KOPT-K1 (cell line): Measurements from ENCODE around the gene LORICRIN.

Source experiments
- H3K27ac ChIP-seq: fragments of 200-600 bp; sonication (generic); 2 replicates; pipeline ENCODE4 v1.5.1; 2016; ENCODE audit warnings: antibody characterized with exemption, mild to moderate bottlenecking, low read depth, low read length; ENCODE audit not compliant: poor library complexity, severe bottlenecking
- H3K36me3 ChIP-seq: fragments of 200-600 bp; sonication (generic); 2 replicates; pipeline ENCODE4 v1.5.1; 2017; ENCODE audit warnings: antibody characterized with exemption, mild to moderate bottlenecking, low read length, moderate library complexity; ENCODE audit not compliant: insufficient read depth
- H3K9me3 ChIP-seq: fragments of 200-600 bp; sonication (generic); 2 replicates; pipeline ENCODE4 v1.5.1; 2017; ENCODE audit warnings: antibody characterized with exemption, low read length, mild to moderate bottlenecking; ENCODE audit not compliant: insufficient read depth, poor library complexity, severe bottlenecking

LORICRIN gene

GRCh38 chr1:153233448-153233847, 26.0 kb upstream of the LORICRIN start:
- Histone ChIP-seq H3K9me3 (no peaks in the 10 kb centered on the region), H3K36me3 (no peaks in the 10 kb centered on the region), H3K27ac (no peak overlapping the region)

GRCh38 chr1:153238527-153238926, 21.0 kb upstream of the LORICRIN start:
- Histone ChIP-seq H3K9me3 (no peaks in the 10 kb centered on the region), H3K36me3 (no peaks in the 10 kb centered on the region)

GRCh38 chr1:153242160-153242559, 17.3 kb upstream of the LORICRIN start:
- Histone ChIP-seq H3K9me3 (no peaks in the 10 kb centered on the region), H3K27ac (no peak overlapping the region), H3K36me3 (no peaks in the 10 kb centered on the region)

More at GRCh38 chr1:153238527-153238926, 21.0 kb upstream of the LORICRIN start:
- H3K27ac ChIP-seq: no peak overlapping the region

- H3K9me3 ChIP-seq: no peaks in the 10 kb centered on the region
- no peaks in the 10 kb centered on the region for H3K36me3 ChIP-seq
- H3K27ac ChIP-seq: no peak overlapping the region
Measured at GRCh38 chr1:153245466-153245865, 14.0 kb upstream of the LORICRIN start.

GRCh38 chr1:153246018-153246417, 13.5 kb upstream of the LORICRIN start:
- no peak overlapping the region for H3K27ac ChIP-seq
- H3K36me3 ChIP-seq: no peaks in the 10 kb centered on the region
- H3K9me3 ChIP-seq: no peaks in the 10 kb centered on the region

GRCh38 chr1:153246825-153247224, 12.7 kb upstream of the LORICRIN start:
- H3K36me3 ChIP-seq: no peaks in the 10 kb centered on the region
- no peaks in the 10 kb centered on the region for H3K9me3 ChIP-seq
- H3K27ac ChIP-seq: no peak overlapping the region

GRCh38 chr1:153248176-153248879, 11.2 kb upstream of the LORICRIN start:
- no peaks in the 10 kb centered on the region for H3K9me3 ChIP-seq
- H3K36me3 ChIP-seq: no peaks in the 10 kb centered on the region
- H3K27ac ChIP-seq: no peak overlapping the region

GRCh38 chr1:153250166-153250565, 9.3 kb upstream of the LORICRIN start:
- Histone ChIP-seq H3K27ac (no peak overlapping the region), H3K36me3 (no peaks in the 10 kb centered on the region), H3K9me3 (no peaks in the 10 kb centered on the region)

- Histone ChIP-seq H3K9me3 (no peaks in the 10 kb centered on the region), H3K27ac (no peak overlapping the region), H3K36me3 (no peaks in the 10 kb centered on the region)
Measured at GRCh38 chr1:153251087-153251486, 8.4 kb upstream of the LORICRIN start.

- H3K27ac ChIP-seq: no peak overlapping the region
- H3K36me3 ChIP-seq: no peaks in the 10 kb centered on the region
- H3K9me3 ChIP-seq: no peaks in the 10 kb centered on the region
Measured at GRCh38 chr1:153251562-153251961, 7.9 kb upstream of the LORICRIN start.

GRCh38 chr1:153251988-153252387, 7.5 kb upstream of the LORICRIN start:
- H3K27ac ChIP-seq: no peak overlapping the region
- H3K36me3 ChIP-seq: no peaks in the 10 kb centered on the region
- no peaks in the 10 kb centered on the region for H3K9me3 ChIP-seq

GRCh38 chr1:153253076-153253475, 6.4 kb upstream of the LORICRIN start:
- H3K36me3 ChIP-seq: no peaks in the 10 kb centered on the region
- H3K27ac ChIP-seq: no peak overlapping the region
- H3K9me3 ChIP-seq: no peaks in the 10 kb centered on the region

GRCh38 chr1:153253693-153254092, 5.8 kb upstream of the LORICRIN start:
- Histone ChIP-seq H3K27ac (peak overlapping the region; percentile 19), H3K36me3 (no peaks in the 10 kb centered on the region), H3K9me3 (no peaks in the 10 kb centered on the region)

- Histone ChIP-seq H3K27ac (no peak overlapping the region), H3K9me3 (no peaks in the 10 kb centered on the region), H3K36me3 (no peaks in the 10 kb centered on the region)
Measured at GRCh38 chr1:153260585-153261280, 1.2 kb downstream of the LORICRIN start.

GRCh38 chr1:153261281-153262069, 2.0 kb downstream of the LORICRIN start:
- no peaks in the 10 kb centered on the region for H3K36me3 ChIP-seq
- no peaks in the 10 kb centered on the region for H3K9me3 ChIP-seq
- H3K27ac ChIP-seq: no peak overlapping the region
